Measurements from ENCODE around the gene PHF13.

PHF13 gene

DNA sequence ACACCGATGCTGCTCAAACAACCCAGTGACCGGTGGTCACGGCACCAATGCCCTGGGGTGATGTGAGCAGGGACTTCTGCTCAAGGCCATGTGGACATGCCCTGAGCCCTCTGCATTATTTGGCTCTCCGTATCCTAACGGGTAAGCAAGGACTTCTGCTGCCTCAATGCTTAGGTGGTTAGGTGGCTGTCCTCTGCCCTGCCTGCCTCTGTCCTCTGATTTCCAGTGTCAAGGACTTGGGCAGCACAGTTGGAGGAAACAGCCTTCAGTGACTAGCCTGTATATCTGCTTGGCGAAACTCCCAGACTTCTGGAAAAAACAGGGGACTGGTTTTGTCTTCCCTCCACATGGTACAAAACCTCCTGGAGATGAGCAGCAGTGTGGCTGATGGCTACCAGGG, 53.6 kb downstream of the PHF13 start:
- no peak for DNase-seq

DNA sequence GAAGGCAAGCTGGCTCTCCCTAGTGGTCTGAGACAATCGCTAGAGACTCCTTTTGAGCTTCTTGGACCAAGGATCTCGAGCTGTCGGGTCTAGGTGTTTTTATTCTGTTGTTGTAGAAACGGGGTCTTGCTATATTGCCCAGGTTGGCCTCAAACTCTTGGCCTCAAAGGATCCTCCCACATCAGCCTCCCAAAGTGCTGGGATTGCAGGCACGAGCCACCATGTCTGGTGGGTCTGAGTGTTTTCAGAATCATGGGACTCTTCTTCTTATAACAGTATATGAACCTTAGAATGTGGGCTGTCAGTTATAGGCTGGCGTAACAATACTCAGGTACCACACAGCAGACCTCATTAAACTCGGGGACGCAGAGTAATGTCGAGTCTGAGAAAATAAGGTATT, 55.0 kb downstream of the PHF13 start:
- DNase-seq, result no peak

DNA sequence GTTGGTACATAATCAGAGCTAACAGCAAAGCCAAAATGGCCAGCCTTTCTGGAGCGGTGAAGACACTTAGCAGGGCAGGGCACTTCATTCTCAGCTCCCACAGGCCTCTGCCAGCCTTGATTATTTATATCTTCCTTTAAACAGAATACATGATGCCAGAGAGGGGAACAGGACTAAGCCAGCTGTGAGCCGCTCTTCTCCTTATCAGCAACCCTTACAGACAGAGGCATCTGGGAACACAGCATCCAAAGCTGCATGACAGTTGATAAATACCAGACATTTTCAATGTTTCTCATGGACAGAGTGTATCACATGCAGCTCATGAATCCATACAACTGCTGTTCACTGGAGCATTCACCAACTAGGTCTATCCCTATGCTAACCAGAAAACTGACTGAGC, 59.0 kb downstream of the PHF13 start:
- DNase-seq, result no peak
